SK-N-SH (cell line): ENCODE data around the gene ATL2.

Source experiments
- CHD2 ChIP-seq: fragments of 150-350 bp; IDR thresholded peaks from 2 replicates; pipeline ENCODE4 v1.6.1; 2018; ENCODE audit warnings: low read length; ENCODE audit not compliant: partially characterized antibody
- CTCF ChIP-seq: fragments of 200-600 bp; sonication (generic); IDR thresholded peaks from 2 replicates; pipeline ENCODE4 v1.6.1; 2017; ENCODE audit warnings: antibody characterized with exemption, mild to moderate bottlenecking, moderate library complexity
- EP300 ChIP-seq, 2 experiments: IDR thresholded peaks; 2 replicates each; pipeline versions ENCODE4 v1.4.0 to v1.6.1; 2012; ENCODE audit warnings: borderline replicate concordance in 1 of 2, low read depth in 1 of 2, low read length in 1 of 2
- JUND ChIP-seq: IDR thresholded peaks from 2 replicates; pipeline ENCODE4 v1.4.0; 2012
- MXI1 ChIP-seq: IDR thresholded peaks from 2 replicates; pipeline ENCODE4 v1.6.1; 2012; ENCODE audit warnings: mild to moderate bottlenecking, low read depth, low read length, improper control_type of control experiment
- POLR2AphosphoS5 ChIP-seq: IDR thresholded peaks from 2 replicates; pipeline ENCODE4 v1.6.1; 2012; ENCODE audit warnings: low read depth, low read length
- RFX5 ChIP-seq: IDR thresholded peaks from 2 replicates; pipeline ENCODE4 v1.6.1; 2012; ENCODE audit warnings: mild to moderate bottlenecking, improper control_type of control experiment, low read length
- SIN3A ChIP-seq: IDR thresholded peaks from 2 replicates; pipeline ENCODE4 v1.6.1; 2012; ENCODE audit warnings: low read depth, mild to moderate bottlenecking, low read length, moderate library complexity, borderline replicate concordance
- TAF1 ChIP-seq: IDR thresholded peaks from 2 replicates; pipeline ENCODE4 v1.6.1; 2012; ENCODE audit warnings: low read depth, mild to moderate bottlenecking, low read length, moderate library complexity, borderline replicate concordance
- TEAD4 ChIP-seq: IDR thresholded peaks from 2 replicates; pipeline ENCODE4 v1.4.0; 2012; ENCODE audit warnings: mild to moderate bottlenecking, borderline replicate concordance; ENCODE audit not compliant: insufficient read depth
- TF ChIP-seq, protein P1 (sequence below): IDR thresholded peaks from 2 replicates; pipeline ENCODE4 v1.4.0; 2012; ENCODE audit warnings: low read depth, borderline replicate concordance
- TF ChIP-seq, protein P2 (sequence below): IDR thresholded peaks from 2 replicates; pipeline ENCODE4 v1.6.1; 2012; ENCODE audit warnings: mild to moderate bottlenecking, low read depth, low read length, moderate library complexity

DNA sequence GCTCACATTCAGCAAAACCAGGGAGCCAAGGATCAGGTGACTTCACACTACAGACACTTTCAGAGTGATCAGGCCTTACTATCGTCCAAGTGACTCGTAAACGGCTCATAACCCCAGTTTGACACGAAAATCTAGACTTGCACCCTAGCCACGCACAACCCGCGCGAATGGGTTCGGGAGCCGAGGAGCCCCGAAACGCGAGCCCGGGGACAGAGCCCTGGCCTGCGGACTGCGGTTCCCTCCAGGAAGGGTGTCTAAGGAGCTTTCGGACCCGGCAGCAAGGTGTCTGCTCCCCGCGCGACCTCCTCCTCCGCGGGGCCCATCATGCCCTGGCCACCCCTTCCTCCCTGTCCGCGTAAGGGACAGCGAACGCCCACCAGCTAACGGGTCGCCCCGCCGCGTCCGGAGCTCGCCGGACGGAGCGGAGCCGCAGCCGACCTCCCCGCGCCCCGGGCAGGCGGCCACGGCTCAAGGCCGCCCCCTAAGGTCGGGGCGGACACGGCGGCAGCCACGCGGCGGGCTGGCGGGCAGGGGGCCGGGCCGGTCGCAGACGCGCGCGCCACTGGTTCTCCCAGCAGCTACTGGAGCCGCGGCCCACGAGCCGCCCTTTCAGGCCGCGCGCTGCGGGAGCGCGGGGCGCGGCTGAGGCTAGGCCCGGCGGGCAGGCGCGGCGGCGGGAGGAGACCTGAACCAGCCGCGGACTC is 575 bp downstream of the ATL2 start:
- TF ChIP-seq POLR2AphosphoS5 (no peak; the same call in 1 of the 2 replicates), EP300 (IDR thresholded peaks at IDR 0.05; ENCODE audit: borderline replicate concordance in 1 of 2, low read depth in 1 of 2, low read length in 1 of 2) (no peak), SIN3A (0 out of 2 replicates have a peak, but pooled peaks have one; percentile 42), TEAD4 (no peak), RFX5 (no peak), JUND (no peak), CTCF (peak; percentile 43), TAF1 (no peak), MXI1 (peak; percentile 64), CHD2 (no peak)
- TF ChIP-seq, protein P1, sequence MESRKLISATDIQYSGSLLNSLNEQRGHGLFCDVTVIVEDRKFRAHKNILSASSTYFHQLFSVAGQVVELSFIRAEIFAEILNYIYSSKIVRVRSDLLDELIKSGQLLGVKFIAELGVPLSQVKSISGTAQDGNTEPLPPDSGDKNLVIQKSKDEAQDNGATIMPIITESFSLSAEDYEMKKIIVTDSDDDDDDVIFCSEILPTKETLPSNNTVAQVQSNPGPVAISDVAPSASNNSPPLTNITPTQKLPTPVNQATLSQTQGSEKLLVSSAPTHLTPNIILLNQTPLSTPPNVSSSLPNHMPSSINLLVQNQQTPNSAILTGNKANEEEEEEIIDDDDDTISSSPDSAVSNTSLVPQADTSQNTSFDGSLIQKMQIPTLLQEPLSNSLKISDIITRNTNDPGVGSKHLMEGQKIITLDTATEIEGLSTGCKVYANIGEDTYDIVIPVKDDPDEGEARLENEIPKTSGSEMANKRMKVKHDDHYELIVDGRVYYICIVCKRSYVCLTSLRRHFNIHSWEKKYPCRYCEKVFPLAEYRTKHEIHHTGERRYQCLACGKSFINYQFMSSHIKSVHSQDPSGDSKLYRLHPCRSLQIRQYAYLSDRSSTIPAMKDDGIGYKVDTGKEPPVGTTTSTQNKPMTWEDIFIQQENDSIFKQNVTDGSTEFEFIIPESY: no peak
- TF ChIP-seq, protein P2, sequence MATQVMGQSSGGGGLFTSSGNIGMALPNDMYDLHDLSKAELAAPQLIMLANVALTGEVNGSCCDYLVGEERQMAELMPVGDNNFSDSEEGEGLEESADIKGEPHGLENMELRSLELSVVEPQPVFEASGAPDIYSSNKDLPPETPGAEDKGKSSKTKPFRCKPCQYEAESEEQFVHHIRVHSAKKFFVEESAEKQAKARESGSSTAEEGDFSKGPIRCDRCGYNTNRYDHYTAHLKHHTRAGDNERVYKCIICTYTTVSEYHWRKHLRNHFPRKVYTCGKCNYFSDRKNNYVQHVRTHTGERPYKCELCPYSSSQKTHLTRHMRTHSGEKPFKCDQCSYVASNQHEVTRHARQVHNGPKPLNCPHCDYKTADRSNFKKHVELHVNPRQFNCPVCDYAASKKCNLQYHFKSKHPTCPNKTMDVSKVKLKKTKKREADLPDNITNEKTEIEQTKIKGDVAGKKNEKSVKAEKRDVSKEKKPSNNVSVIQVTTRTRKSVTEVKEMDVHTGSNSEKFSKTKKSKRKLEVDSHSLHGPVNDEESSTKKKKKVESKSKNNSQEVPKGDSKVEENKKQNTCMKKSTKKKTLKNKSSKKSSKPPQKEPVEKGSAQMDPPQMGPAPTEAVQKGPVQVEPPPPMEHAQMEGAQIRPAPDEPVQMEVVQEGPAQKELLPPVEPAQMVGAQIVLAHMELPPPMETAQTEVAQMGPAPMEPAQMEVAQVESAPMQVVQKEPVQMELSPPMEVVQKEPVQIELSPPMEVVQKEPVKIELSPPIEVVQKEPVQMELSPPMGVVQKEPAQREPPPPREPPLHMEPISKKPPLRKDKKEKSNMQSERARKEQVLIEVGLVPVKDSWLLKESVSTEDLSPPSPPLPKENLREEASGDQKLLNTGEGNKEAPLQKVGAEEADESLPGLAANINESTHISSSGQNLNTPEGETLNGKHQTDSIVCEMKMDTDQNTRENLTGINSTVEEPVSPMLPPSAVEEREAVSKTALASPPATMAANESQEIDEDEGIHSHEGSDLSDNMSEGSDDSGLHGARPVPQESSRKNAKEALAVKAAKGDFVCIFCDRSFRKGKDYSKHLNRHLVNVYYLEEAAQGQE: no peak
